Amniotic stem cell (primary cell): ENCODE measurements around the gene TRIO.
A peak's percentile ranks its signal among the peaks of the same experiment; 100 is the strongest.

Source experiments
- DNase-seq: peaks from one replicate; lab custom pipeline; 2025; lab: John Stamatoyannopoulos, UW

Gene TRIO

DNA sequence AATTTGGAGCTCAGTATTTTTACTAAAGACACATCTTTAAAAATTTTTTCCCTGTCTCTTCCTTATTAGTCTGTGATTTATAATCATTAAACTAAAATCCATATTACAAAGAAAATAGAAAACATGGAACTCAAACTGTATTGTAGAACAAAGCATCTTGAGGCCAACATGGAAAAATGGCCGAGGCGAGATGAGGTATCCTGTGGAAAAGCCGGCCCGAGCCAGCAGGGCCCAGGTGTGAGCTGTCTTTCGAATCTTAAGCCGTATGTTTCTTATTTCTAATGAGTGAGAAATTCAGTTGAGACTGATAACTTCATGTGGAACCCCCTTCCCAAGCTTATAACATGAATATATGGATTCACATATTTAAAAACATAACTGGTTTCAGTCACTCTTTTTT, 268.1 kb downstream of the TRIO start:
- DNase-seq, result no peak

DNA sequence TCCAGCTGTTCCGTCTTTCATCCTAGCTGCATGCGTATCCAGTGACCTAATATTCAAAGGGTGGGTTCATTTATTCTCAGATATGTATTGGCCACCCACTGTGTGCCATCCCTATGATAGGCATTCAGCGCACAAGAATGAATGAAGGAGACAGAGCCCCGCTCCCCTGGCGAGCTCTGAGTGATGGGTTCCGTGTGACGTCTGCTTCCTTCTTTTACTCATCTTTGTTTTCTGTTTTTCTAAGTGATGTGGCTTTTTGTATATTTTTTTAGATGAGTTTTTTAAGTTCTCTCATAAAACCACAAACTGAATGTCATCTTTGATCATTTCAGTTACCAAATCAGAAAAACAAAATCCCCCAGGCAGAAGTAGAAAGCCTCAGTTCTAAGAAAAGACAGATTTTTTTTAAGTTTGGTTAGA, 270.2 kb downstream of the TRIO start:
- no peak for DNase-seq

DNA sequence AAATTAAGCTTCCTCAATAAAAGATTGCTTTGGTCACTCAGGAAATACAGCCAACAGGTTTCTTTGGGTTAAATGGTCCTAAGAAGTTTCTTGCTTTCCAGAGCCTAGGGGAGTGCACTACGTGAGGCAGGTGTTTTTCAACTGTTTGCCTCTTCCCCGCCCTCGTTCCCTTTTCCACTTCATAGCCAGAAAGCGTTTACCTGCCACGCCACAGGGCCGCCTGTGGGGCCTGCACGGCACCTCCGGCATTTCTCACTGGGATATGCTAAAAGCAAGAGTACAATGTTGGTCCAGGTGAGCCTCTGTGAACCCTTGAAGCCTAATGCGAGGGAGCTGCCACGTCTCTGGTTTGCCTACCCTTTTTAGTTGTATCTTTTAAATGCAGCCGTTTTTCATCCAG, 270.9 kb downstream of the TRIO start:
- no peak for DNase-seq

DNA sequence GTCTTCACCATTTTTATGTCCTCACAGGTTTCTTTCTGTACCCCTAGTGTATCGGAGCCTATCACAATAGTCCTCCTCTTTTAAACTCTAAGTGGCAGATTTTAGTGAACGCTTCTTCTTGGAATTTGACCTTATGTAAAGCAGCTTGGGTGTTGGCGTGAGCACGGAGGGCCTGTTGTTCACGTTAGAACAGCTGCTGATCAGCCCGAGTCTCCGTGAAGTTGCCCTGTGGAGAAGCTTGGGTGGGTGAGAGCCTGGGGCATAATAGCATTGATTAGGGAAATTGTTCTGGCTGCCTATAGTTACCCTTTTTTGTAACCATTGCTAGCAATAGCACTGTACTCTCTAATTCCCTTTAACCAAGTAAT, 271.5 kb downstream of the TRIO start:
- no peak for DNase-seq

DNA sequence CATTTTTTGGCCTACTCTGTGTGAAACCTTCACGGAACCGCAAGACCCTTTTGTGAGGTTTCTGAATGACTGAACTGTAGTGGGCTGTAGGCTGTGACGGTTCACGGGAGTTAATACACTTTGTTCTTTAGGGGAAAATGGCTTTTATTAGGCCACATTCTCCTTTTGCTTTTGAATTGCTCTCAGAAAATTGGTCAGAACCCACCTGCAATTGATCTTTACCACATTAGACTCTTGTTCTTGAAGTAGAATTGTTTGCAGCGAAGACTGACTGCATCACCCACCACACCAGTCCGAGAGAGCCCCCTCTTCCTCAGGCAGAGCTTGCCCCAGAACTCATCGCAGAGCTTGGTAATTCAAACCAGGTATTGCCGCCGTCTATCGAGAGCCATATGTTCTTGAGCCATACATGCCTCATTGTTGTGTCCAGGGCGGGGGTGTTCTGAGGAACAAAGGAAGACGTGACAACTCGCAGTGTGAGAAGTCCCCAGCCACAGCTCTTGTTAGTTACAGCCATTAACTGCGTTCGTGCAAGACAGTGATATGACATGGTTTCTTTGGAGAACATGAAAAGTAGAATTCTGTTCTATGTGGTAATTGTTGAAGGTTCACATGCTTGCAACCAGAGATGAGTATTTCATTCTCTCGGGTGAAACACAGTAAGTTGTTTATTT, 272.0 kb downstream of the TRIO start:
- no peak for DNase-seq

DNA sequence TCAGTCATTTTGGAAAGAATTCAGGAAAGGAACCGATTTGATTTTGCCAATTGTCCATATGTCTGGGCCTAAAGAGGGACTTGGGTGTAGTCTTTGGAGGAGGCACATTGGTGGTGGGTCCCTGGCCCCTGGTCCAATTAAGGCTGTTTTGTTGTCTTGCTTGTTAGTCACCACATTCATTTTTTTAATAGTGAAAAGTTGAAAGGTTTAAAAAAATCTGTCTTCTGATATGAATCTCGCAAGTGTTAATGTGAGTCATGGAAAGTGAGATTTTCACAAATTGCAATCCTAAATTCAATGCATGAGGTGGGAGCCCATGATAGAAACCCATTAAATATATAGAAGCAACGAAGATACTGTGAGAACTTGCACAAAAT, 272.5 kb downstream of the TRIO start:
- DNase-seq, result no peak

DNA sequence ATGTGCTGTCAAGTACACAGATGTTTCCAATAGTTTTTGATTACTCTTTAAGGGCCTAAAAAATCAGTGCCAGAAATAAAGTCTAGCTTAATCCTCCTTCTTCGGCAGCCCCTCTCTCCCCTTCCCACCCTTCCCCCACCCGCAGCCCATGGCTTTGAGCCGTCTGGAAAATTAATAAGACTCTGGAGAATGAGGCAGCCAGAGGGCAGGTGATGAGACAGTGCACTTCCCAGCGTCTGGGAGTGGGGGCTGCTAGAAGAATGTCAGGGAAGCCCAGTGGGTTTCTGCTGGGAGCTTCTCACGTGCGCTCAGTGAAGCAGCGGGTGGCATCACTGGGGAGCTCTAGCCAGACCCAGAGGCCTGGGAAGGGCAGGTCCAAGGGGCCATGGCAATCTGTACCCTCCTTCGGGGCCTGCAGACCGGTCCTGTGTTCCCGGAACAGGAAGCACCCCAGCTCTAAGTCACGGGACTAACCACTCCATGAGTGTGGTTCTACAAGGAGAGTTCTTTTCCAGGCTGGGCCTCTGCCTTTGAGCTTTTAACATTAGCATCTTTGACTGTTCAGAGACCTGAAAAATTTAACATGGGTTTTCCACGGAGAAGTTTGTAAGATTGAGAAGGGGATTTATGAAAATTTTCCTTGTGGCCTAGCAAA, 273.6 kb downstream of the TRIO start:
- DNase-seq, result no peak

DNA sequence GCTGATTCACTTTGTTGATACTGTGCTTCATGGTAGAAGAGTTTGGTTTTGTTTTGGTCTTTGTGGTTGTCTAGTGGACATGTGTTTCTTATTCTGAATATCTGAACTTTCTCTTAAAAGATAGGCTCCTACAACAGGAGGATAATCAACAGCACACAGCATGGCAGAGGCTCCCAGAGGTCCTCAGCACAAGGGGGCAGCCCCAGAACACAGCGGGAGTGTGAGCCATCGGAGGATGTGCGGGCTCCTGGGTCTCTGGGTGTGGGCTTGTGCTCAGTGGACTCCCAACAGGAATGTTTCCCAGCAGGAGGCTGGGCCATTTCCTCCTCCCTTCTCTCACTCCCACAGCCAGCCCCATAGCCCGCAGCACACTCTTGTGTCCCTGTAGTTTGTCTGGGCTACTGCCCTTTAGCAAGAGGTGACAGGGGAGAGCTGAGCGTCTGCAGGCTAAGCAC, 274.2 kb downstream of the TRIO start:
- DNase-seq, result peak; percentile 38

DNA sequence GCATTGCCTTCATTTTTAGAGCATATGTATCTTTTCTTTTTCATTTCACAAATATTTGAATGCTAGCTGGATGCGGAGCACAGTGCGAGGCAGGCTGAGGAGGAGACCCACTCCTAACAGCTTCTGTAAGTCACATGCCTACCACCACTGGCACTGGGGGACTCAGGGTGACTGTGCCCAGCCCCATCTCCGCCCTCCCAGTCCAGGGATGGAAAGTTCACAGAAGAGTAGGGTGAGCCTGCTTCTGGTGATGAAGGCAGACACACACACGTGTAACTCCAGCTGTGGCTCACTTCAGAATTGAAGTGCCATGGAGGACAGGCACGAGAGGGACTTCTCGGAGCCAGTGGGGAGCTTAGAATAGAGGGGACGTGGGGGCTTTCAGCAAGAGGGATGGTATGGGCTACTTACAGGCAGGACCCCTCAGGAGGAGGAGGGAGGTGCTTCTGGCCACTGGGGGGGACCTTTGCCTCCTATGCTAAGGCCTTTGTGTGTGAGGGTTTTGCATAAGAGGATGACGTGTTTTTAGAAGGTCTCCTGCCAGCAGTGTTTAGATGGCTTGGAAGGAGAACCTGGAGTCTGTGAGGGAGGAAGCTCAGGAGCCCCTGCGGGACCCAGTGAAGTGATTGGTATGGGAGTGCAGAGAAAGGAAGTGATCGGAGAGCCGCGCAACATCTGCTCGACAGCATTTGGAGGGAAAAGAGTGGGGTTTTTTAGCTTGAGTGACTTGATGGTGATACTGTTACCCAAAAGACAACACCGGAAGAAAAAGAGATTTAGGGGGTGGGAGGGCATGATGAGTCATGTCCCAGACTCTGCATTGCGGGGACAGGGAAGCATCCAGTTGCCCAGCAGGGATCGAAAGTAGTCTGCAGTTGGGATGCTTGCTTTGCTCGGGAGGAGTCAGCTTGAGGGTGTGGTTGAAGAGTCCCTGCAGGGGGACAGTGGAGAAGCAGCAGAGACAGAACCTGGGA, 274.9 kb downstream of the TRIO start:
- DNase-seq, result no peak

DNA sequence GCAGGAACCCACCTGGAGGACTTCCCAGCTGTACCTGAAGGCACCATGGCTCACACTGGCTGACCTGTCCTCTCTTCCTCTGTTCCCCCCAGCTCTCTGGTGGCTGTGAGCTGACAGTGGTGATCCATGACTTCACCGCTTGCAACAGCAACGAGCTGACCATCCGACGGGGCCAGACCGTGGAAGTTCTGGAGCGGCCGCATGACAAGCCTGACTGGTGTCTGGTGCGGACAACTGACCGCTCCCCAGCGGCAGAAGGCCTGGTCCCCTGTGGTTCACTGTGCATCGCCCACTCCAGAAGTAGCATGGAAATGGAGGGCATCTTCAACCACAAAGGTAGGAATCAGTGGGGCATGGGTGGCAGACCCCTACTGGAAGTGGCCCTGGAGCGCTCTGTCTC, 276.5 kb downstream of the TRIO start:
- DNase-seq, result no peak

DNA sequence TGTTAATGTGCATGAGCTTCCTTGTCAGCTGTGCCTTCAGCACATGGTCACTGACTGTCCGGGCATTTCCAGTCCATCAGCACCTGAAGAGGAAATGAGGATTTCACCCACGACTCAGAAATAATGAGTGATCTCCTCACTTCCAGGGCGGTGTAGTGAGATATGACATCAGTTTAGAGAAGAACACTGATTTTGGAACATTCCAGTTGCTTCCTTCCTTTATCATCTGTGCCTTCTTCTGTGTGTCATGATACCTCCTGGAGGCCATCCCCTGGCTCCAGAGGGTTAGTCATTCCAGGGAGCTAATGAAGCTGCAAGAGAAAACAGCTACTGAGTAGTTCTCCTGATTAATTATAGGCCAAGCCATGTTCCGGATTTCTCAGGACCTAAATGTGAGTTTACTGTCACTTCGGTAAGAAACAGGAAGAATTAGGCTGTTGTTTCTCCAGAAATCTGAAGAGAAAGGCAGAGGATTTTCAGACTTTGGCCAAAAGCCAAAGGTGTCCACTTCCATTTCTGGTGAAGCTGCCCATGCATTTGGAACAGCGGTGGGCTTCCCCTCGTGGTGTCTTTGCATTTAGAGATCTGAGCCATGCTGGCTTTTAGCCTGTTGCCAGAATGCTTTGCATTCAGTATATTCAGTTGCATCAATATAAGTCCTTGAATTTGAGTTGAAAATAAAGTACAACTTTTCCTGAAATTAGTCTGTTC, 277.1 kb downstream of the TRIO start:
- no peak for DNase-seq

DNA sequence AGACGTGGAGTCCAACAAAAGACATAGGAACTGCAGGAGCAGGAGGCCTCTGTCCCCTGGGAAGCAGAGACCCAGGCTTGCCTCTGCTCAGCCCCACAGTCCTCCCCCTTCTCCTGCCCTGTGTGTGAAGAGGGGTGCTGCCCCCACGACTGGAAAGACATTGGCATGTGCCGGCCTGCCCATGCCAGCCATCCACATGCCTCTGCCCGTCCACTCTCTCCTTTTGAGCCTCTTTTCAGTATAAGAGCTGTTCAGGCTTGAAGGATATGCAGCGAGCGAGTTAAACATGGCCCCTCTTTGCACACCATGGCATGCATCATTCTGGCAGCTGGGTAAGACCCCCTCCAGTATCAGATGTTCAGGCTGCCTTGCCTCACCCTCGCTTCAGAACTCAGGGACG, 278.7 kb downstream of the TRIO start:
- no peak for DNase-seq

DNA sequence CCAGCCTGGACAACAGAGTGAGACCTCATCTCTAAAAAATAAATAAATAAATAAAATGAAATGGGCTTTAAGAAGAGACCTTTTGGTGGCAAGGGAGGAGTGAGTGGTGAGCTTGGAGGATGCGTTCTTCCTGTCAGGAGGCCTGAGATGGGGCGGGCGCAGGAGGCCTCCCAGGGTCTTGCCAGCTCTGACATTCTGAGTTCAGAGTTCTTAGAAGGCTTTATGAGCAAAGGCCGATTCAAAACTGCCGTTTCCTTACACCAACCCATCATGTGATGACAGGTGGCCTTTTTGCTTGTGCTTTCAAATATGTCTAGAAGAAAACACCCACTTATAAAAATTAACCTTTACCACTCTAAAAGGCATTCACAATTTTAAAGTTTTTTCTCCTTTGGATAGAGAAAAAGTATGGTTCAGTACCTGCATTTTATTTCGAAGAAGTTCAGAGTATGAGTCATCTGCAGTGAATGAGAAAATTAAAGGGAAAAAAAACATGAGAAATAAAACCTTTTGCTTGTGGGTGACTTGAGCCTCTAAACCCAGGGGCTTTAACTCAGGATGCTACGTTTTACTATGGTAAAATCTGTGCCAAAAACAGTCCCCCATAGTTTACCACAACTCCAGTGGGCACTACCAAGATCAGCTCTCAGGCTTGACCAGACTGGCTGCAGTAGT, 281.0 kb downstream of the TRIO start:
- no peak for DNase-seq

DNA sequence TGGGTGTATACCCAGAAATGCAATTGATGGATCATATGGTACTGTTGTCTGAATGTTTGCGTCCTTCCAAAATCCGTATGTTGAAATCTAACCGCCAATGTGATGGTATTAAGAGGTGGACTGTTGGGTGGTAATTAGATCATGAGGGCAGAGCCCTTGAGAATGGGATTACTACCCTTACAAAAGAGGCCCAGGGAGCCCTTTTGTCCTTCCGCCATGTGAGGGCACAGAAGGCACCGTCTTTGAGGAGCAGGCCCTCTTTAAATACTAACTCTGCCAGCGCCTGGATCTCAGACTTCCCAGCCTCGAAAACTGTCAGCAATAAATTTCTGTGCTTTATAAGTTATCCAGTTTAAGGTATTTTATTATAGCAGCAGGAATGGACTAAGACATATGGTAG, 282.4 kb downstream of the TRIO start:
- DNase-seq, result no peak

DNA sequence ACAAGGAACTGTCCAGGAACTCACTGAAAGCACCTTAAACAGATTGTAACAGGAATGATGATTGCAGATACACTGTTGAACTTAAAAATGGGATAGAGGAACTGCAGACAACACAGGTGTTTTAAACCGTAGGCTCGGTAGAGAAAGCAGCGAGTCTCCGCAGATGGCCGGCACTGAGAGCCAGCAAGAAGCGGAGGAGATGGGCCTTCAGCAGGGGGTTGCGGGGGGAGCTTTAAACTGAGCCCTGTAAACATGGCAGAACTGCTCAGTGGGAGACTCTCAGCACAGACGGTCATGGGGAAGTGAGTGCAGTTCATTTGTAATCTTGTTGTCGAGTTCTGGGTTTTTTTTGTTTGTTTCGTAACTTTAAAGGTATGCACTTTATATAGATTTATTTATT, 283.4 kb downstream of the TRIO start:
- no peak for DNase-seq

DNA sequence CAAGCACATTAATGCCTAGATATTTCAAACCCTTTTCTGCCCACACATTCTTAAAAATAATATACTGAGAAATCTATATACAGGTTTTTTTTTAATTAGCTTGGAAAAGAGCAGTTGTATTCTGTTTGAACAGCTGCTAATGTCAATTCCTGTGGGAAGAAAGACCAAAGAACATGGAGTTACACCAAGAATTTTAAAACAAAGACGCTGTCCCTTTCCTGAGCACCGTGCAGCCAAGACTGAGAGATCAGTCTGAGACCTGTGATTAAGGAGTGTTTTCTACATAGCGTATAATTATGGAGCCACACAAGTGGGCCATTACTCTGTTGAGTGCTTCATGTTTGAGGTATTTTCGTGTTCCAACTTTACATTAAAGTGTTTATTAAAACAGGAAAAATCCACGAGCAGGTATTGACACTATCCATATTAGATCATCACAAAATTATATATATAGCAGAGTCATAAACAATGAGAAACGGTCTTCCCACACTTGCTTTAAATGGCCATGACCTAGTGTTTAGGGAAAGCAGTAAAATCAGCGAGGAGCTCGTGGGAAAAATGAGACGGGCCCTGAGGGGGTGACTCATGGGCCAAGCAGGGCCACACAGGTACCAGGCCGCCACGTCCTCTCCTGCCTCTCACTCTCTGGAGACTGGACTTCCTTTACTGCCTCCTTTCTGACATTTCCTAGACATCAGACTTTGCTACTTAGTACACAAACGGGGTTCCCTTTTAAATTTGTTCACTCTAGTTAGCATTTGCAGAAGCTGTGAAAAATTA, 285.4 kb downstream of the TRIO start:
- DNase-seq, result no peak

DNA sequence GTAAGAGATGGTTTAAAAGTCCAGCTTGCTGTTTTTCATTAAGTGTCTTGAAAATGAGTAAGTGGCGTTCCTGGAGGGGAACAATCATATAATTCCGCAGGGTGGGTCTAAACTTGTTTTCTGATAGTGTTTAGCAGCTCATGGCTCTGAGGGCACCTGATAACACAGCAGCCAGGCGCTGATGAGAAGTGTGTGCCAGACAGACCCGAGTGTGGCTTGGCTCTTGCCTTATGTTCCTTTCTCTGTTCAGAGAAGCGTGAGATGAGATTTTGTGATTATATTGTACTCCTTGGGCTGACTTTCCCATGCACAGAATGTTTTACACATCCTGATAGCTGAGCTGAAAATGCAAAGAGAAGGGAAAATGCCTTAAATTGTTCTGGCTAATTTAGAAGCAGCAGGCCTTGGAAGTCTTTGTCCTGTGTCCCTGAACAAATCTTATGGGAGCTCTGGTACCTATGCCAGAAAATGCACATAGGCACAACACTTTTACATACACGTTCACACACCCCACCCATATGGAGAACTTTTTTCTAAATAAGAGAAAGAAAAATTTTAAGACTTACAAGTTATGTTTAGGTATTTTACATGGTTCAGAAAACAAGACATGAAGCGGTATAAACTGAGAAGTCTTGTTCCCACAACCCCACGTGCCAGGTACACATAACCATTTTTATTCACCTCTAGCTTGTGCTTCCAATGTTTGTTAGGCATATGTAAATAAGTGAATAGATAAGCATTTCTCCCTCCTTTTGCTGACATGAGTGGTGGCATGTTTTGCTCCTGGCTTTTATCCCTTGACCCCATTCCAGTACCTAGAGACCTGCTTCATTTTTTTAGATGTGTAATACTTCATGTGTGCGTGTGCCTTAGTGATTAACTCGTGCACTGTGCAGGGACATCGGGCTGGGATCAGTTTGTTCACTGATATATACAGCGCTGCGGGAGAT, 286.2 kb downstream of the TRIO start:
- DNase-seq, result no peak

DNA sequence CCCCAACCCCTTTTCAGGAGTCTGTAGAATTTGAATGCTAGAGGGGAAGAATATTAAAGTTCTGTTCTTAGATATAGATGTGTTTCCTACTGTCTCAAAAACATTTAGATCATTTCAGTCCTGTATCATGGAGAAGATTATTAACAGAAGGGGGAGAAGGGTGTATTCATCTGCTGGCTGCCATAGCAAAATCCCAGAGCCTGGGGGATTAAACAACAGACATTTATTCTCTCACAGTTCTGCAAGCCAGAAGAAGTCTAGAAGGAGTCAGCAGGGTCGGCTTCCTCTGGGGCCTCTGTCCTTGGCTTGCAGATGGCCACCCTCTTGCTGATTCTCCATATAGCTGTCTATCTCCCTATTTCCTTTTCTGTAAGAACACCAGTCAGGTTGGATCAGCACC, 288.4 kb downstream of the TRIO start:
- no peak for DNase-seq

DNA sequence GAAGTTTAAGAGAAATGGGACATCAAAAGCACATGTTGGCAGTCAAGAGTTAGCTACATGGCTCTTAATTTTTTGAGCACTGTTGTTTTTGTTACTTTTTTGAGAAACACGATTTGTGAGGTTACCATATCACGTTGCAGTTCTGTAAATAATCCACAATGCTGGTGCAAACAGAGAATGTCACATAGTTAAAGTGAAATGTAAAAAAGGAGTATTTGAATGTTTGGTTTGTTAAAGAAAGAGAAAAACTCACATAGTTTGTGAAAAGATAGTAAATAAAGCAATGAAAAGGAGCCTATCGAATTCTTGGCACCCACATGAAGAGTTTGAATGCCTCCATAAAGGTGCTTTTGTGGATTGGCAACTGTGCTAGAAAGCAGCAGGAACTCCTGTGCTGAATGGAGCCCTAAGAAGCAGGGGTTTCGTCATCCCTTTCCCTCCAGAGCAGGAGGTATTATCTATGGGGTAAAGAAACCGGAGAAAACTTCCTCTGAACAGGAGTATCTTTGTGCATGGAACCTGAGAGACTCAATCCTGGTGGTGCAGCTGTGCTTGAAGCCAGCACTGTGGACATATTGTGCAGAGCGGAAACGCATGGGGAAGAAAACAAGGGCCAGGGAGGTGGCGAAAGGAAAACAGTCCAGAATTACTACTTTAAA, 289.9 kb downstream of the TRIO start:
- DNase-seq, result no peak
